Epithelial cell of proximal tubule (primary cell): Measurements from ENCODE around the gene PHETA2. TPM values are rescaled to one million over a fixed set of nuclear protein-coding genes. Genes with fewer than 3 reads are reported as not detected.

Experiments used
- DNase-seq: peaks from one replicate; pipeline ENCODE4 v3.0.0-alpha.2; 2011; ENCODE audit warnings: low read depth
- H3K4me3 ChIP-seq: 2 replicates; pipeline ENCODE4 v1.5.1; 2011; ENCODE audit warnings: low read depth, mild to moderate bottlenecking, low read length
- CTCF ChIP-seq: conservative IDR thresholded peaks from 2 replicates; pipeline ENCODE4 v1.5.1; 2012; ENCODE audit warnings: low read depth, mild to moderate bottlenecking, low read length
- total RNA-seq: library from RNA; depleted of rRNA; stranded (reverse); fragments of >200 nt; gene quantifications from 2 replicates; pipeline ENCODE4 v1.2.3, GENCODE V29; 2015

The PHETA2 gene
- total RNA-seq, 1 donor from 2014 or later = 11.2 TPM

GRCh38 chr22:42041784-42042183, 32.3 kb upstream of the PHETA2 start:
- no peak for DNase-seq
- TF ChIP-seq CTCF = no peak
- no peak overlapping the region for H3K4me3 ChIP-seq

DNA sequence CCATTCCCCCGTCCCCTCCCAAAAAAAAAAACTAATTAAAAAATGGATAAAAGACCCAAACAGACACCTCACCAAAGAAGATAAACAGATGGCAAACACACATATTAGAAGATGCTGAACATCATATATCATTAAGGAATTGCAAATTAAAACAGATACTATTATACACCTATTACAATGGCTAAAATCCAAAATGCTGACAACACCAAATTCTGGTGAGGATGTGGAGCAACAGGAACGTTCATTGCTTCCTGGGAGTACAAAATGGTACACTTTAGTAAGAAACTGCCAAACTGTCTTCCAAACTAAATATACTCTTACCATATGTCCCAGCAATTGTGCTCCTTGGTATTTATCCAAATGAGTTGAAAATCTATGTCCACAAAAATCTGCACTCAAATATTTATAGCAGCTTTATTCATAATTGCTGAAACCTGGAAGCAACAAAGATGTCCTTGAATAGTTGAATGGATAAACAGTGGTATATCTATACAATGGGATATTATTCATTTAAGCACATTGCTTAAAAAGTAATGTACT, 23.3 kb upstream of the PHETA2 start:
- H3K4me3 ChIP-seq = no peak overlapping the region
- no peak for TF ChIP-seq CTCF
- DNase-seq = no peak

- DNase-seq = no peak
- no peak for TF ChIP-seq CTCF
- no peak overlapping the region for H3K4me3 ChIP-seq
Observed at GRCh38 chr22:42052765-42053164, 21.3 kb upstream of the PHETA2 start.

GRCh38 chr22:42056757-42057511, 17.1 kb upstream of the PHETA2 start:
- no peak for TF ChIP-seq CTCF
- H3K4me3 ChIP-seq = no peak overlapping the region
- DNase-seq = no peak

- no peak overlapping the region for H3K4me3 ChIP-seq
- DNase-seq = no peak
- TF ChIP-seq CTCF = no peak
Observed at GRCh38 chr22:42060489-42060888, 13.6 kb upstream of the PHETA2 start.

DNA sequence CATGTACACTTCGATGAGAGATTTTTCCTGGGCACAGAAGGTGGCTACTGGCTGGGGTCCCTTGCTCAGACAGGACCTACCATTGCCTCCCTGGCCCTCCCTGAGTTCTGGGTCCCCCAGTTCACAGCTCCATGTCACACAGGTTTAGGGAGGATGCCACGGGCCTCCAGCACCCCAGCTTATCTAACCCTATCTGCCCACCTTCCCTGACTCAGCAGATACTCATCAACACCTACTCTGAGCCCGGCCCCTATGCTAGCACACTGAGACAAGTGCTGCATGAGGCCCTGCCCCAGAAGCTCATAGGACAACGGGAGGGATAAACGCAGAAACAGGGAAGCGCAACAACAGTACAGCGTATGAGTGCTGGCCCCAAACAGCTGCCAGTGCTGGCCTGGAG, 13.0 kb upstream of the PHETA2 start:
- no peak for TF ChIP-seq CTCF
- no peak for DNase-seq
- no peak overlapping the region for H3K4me3 ChIP-seq

DNA sequence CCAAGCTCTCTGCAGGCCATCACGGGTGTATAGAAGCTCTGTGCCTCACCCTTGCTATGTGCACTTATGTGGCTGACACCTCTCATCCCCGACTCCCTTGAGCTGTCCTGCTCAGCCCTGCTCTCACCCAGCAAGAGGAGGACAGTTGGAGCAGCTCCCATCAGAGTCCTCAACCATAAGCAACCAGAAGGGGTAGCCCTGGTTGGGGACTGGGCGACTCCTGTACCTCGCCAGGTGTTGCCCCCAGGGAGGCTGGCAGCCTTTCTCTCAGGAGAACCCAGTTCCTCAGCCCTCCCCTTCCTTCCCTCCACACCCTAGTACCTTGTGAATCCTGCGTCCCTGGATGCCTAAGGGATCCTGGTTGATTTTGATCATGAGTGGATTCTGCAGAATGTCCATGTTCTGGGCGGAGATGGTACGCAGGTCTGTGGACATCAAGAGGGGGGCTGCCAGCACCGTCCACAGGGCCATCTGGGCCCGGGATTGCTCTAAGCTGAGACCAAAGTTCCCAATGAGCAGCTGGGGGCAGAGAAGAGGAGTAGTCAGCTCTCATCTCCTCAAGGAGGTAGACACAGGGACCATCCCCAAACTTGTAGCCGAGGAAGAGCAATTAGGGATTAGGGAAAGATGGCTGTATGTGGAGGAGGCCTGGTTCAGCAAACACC, 11.4 kb upstream of the PHETA2 start:
- H3K4me3 ChIP-seq = no peak overlapping the region
- DNase-seq = no peak
- TF ChIP-seq CTCF = no peak
